EH (cell line): ENCODE data around the gene AHCTF1.
A peak's percentile ranks its signal among the peaks of the same experiment; 100 is the strongest.
"Not testable (repeated sequence)": the region's sequence is repeated elsewhere in the genome, so short reads cannot be mapped to it uniquely, and the experiment has no call there.

Experiments
- DNase-seq: peaks from one replicate; pipeline ENCODE4 v3.0.0-alpha.2; 2015; ENCODE audit warnings: low read depth

AHCTF1 gene

GRCh38 chr1:246836209-246836966, 95.4 kb downstream of the AHCTF1 start:
- DNase-seq: peak; percentile 6

- no peak for DNase-seq
These were observed 100.2 kb downstream of the AHCTF1 start for GRCh38 chr1:246831543-246831942.

GRCh38 chr1:246828818-246829217, 102.9 kb downstream of the AHCTF1 start:
- no peak for DNase-seq

GRCh38 chr1:246827396-246827795, 104.4 kb downstream of the AHCTF1 start:
- peak; percentile 64 for DNase-seq

GRCh38 chr1:246825557-246826175, 106.1 kb downstream of the AHCTF1 start:
- DNase-seq: no peak

- DNase-seq: no peak
These were observed 107.2 kb downstream of the AHCTF1 start for GRCh38 chr1:246824541-246824940.

GRCh38 chr1:246822154-246822553, 109.6 kb downstream of the AHCTF1 start:
- not testable (repeated sequence) for DNase-seq

GRCh38 chr1:246820666-246821065, 111.1 kb downstream of the AHCTF1 start:
- no peak for DNase-seq

GRCh38 chr1:246817778-246818177, 114.0 kb downstream of the AHCTF1 start:
- not testable (repeated sequence) for DNase-seq

- DNase-seq: no peak
These were observed 116.0 kb downstream of the AHCTF1 start for GRCh38 chr1:246815693-246816270.

- DNase-seq: no peak
These were observed 116.9 kb downstream of the AHCTF1 start for GRCh38 chr1:246814890-246815289.

- not testable (repeated sequence) for DNase-seq
These were observed 118.4 kb downstream of the AHCTF1 start for GRCh38 chr1:246813325-246813724.

- no peak for DNase-seq
These were observed 119.8 kb downstream of the AHCTF1 start for GRCh38 chr1:246811985-246812384.

- DNase-seq: no peak
These were observed 122.3 kb downstream of the AHCTF1 start for GRCh38 chr1:246809473-246809872.

- DNase-seq: no peak
These were observed 126.5 kb downstream of the AHCTF1 start for GRCh38 chr1:246805135-246805716.

- DNase-seq: no peak
These were observed 127.9 kb downstream of the AHCTF1 start for GRCh38 chr1:246803883-246804282.

GRCh38 chr1:246803373-246803772, 128.4 kb downstream of the AHCTF1 start:
- no peak for DNase-seq

GRCh38 chr1:246801241-246802020, 130.3 kb downstream of the AHCTF1 start:
- no peak for DNase-seq

- DNase-seq: no peak
These were observed 131.0 kb downstream of the AHCTF1 start for GRCh38 chr1:246800756-246801155.

GRCh38 chr1:246800356-246800755, 131.4 kb downstream of the AHCTF1 start:
- no peak for DNase-seq

GRCh38 chr1:246798606-246799496, 132.9 kb downstream of the AHCTF1 start:
- no peak for DNase-seq
